Right forelimb (tissue), 1 donor: ENCODE results near the gene PPP1R37.
"Not testable (repeated sequence)": the region's sequence is repeated elsewhere in the genome, so short reads cannot be mapped to it uniquely, and the experiment has no call there.

ENCODE experiments used
- DNase-seq: peaks from one replicate; pipeline ENCODE4 v3.0.0-alpha.2; 2018

The PPP1R37 gene

DNA sequence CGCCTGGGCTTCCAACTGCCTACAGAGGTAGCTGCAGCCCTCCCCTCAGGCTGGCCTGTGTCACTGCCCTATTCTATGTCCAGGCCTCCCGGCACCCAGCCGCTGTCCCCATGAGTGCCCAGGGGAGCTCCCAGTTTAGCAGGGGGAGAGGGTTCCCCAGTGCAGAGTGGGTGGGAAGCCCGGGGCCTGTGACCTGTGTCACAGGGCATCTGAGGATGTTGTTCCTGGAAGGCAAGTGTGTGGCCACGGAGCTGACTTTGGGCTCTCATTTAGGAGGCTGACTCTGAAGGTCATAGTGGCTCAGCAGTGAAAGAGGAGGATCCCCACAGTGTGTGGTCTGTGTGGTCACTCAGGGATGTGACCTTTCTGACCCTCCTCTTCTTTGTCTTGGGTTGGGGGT, 25.1 kb downstream of the PPP1R37 start:
- DNase-seq = no peak

DNA sequence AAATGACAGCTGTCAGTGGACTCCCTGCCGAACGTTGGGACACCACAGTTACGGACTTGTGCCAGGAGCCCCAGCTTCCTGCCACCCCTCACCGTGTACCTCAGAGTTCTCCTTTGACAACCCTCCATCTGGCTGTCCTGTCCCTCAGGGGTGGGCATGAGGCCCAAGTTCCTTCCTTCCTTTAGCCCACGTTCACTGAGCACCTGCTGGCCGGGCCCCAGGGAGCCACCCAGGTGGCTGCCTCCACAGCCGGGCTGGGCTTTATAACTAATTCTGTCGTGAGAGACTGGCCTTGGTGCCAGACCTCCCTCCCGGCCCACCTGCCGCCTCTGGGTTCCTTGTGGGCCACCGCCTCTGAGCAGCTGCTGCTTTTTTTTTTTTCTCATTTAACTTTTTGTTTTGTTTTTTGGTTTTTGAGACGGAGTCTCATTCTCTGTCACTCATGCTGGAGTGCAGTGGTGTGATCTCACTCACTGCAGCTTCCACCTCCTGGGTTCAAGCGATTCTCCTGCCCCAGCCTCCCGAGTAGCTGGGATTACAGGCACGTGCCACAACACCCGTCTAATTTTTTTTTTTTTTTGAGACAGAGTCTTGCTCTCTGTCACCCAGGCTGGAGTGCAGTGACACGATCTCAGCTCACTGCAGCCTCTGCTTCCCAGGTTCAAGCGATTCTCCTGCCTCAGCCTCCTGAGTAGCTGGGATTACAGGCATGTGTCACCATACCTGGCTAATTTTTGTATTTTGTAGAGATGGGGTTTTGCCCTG, 25.8 kb downstream of the PPP1R37 start:
- not testable (repeated sequence) for DNase-seq

DNA sequence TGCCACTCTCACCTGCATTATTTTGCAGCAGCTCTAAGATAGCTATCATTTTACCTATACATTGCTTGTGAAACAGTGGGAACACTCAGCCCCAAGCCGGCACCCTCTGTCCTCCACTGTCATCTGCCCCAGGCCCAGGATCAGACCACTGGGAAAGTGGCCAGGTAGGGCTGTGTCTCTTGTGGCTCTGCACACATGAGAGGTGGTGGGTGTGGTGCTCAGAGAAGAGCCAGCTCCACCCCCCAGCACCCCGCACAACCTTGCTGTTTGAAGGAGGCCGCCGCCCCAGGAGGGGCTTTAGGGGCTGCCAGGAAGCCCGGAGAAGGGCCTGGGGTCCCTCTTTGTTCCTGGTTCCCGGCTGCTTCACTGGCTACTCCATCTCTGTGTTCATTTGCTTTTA, 26.6 kb downstream of the PPP1R37 start:
- DNase-seq = no peak

DNA sequence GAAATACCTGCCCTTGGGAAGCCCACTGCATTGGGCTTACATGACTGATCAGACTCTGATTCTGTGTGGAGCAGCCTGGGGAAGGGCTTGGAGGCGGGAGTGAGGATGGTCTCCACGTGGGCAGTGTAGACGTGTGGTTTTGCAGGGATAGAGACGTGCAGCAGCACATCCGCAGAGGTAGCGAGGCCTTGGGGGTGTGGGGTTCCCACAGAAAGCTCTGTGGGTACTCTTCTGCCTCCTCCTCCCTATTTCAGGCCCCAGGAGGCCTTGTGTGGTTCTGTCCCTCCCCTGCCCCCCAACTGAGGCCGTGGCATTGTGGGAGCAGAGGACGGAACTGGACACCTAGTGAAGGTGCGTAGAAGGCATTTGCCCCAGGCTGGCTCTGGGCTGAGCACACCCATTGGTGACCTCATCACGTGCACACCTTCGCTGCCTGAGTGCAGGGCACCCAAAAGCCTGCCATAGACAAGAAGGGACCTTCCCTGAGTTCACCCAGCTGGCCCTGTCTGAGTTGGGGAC, 28.9 kb downstream of the PPP1R37 start:
- DNase-seq = no peak

DNA sequence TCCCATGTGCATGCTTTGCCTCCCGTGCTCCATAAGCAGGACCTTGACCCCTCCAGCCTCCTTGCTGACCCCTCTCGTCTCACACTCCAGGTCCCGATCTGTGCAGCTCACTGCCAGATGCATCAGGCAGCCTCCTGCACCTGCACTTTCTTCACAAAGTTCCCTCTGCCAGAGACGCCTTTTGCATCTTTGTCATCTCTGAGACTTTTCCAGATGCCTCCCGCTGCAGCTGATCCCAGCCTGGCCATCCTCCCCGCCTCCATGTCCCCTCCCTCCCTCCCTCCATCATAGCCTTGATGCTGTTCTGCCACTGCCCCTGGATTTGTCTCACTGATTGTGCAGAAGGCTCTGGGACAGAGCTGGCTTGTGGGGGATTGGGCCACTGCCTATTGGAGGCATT, 29.9 kb downstream of the PPP1R37 start:
- no peak for DNase-seq

DNA sequence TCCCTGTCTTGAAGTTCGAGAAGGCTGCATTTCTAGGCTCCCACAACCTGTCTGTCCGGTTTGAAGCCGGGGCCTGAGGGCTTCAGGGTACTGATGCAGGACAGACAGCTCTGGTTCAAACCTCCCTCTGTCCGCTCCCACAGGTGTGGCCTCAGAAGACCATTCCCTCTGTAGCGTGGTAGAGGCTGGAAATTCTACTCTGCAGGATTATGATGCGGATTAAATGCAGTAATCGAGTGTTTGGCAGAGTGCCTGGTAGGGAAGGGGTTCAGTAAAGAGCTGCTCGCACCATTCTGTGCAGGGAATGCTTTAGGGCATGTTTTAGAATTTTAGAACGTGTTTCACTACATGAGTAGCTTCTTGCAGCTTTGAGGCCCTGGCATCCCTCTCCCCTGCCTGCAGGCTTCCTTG, 30.5 kb downstream of the PPP1R37 start:
- DNase-seq = no peak

DNA sequence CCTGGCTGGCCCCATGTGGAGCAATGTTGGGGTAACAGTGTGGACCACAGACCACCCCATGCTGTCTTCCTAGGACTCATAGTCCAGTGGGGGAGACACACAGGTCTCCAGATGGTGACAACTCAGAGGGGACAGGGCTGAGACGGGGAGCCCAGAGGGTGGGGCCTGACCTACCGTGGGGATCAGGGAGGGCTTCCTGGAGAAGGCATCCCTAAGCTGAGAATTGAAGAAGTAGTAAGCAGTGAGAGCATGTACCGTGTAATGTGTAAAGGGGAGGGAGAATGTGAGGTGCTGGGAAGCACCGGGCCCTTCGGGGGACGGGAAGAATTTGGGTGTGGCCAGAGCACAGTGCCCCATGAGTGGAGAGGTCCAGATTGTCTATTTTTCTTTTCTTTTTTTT, 31.0 kb downstream of the PPP1R37 start:
- DNase-seq = no peak

DNA sequence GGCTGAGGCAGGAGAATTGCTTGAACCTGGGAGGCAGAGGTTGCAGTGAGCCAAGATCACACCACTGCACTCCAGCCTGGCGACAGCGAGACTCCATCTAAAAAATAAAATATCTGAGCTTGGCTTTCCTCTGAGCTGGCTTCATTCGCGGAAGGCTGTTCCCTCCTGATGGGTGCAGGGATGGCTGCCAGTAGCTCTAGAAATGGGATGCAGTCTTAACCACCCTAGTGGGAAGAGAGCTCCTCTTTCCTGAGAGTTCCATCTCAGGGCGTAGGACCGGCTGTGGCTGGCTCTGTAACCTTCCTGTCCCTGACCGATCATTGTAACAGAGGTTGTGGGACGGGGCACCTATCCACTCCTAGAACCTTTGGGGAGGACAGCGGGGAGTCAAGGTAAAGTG, 32.4 kb downstream of the PPP1R37 start:
- no peak for DNase-seq

DNA sequence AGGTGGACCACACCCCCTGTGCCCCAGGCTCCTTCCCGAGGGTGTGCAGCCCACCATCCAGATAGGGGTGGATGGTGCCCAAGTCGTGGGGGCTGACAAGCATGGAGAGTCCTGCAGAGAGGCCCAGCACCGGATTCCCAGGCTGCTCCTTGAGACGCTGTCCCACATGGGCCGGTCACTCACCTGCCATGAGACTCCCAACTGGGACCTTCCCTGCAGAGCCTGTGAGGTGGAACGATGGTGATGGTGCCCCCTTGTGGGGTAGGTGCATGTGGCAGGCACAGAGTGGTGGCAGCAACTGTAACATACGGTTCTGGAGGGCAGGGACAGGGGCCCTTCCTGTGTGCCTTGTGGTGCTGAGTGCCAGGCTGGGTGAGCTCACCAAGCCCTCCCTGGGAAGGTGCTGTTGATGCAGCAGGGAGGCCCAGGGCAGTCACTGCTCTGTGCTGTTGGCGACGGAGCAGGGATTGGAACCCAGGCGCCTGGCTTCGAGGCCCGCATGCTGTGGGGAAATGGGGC, 33.1 kb downstream of the PPP1R37 start:
- DNase-seq = no peak

DNA sequence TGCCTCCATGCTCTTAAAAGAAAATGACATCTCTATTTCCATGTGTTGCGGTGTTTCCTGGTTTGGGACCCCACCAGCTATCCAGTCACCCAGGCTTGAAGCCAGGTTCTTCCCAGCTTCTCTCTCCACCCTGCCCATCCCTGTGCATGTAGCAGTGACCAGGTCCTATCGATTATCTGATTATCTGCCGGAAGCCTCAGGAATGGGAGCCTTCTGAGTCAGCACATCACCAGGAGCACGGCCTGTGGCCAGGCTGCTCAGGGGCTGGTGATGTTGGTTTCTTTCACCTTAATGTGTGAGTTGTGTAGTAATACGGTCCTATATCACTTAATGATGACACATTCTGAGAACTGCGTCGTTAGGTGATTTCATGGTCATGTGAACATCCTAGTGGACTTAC, 33.7 kb downstream of the PPP1R37 start:
- no peak for DNase-seq

DNA sequence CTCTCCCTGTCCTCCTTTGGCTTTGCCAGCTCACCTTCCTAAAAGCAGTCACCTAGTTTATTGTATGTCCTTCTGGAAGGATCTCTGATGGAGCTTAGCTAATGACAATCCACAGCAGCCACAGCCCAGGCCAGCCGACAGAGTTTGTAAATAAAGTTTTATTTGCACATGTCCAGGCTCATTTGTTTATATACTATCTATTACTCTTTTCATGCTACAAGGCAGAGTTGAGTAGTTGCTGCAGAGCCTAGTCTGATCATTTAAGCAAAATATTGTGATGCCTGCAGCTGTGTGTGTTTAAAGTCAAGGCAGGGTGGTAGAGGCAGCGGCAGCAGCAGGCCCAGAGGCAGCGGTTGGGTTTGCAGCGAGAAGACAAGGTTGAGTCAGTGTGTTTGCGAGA, 35.2 kb downstream of the PPP1R37 start:
- no peak for DNase-seq

DNA sequence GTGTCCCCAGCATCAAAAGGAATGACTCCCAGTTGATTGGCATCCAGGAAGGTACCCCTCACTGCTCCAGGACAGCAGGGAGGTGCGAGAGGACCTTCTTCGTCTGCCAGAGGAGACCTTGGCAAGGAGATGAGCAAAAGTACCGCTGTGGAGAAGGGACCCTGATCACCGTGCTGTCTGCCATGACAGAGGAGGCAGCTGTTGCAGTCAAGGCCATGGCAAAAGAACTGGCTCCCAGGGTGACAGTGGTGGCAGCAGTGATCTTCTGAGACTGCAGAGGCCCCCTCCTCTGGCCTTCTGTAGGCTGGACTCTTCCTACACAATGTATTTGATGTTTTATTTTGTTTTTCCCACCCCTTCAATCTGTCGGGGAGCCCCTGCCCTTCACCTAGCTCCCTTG, 35.8 kb downstream of the PPP1R37 start:
- DNase-seq = no peak

DNA sequence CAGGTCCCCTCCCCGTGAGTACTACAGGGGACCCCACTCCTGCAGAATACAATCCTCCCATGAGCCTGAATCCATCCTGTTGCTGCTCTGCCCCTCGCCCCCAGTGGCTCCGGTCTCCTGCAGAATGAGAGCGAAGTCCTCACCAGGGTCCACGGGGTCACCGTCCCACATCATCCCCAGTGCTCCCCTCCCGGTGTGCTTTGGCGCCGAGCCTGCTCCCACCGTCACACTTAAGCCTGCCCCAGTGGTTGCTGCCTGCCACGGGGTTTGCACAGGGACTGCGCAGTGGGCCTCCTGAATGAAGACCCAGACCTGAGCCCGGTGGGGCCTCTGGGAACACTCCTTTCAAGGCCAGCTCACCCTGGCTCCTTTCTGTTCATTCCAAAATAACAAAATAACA, 37.3 kb downstream of the PPP1R37 start:
- DNase-seq = no peak

DNA sequence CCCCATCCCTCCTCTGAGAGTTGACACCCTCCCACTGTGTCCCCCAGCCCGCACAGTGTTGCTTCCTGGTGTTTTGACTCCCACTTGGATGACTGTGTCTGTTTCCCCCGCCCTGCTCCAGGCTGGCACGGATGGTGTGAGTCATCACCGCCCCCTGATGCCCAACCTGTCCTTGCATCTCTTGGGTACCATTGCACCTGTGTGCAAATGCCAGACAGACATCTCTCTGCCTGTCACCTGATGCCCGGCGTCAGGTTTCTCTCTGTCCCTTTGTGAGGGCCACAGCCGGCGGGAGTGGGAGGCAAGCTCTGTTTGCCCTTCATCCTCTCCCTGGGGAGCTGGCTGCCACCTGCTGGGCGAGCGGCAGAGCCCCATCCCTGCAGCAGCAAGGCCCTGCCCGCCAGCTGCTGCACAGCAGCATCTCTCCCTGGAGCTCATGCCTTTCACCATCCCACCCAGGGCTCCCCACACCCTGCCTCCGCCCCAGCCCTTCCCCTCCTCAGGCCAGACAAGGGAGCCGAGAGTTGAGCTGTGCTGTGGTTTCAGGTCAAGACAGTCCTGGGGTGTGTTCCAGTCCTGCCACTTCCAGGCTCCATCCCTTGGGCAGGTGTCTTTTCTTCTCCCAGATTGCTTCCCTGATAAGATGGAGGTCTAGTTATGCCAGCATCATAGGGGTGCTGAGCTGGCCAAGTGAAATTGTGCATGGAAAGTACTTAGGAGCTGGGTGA, 38.1 kb downstream of the PPP1R37 start:
- DNase-seq = no peak

DNA sequence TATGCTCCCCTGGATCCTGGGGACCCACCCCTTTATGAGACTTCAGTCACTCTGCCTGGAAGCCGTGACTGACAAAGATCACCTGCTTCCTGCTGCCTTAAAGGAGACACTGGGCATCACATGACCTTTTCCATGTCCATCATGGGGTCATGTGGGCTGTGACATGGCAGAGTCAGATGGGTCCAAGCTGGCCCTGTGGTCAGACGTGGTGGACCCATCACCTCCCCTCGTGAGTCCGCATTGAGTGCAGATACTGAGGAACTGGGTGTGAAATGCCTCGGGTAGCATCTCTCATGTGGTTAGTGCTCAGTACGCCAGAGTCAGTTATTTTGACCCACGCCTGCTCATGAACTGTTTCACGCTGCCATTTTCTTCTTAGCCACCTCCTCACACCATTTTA, 40.7 kb downstream of the PPP1R37 start:
- DNase-seq = no peak

DNA sequence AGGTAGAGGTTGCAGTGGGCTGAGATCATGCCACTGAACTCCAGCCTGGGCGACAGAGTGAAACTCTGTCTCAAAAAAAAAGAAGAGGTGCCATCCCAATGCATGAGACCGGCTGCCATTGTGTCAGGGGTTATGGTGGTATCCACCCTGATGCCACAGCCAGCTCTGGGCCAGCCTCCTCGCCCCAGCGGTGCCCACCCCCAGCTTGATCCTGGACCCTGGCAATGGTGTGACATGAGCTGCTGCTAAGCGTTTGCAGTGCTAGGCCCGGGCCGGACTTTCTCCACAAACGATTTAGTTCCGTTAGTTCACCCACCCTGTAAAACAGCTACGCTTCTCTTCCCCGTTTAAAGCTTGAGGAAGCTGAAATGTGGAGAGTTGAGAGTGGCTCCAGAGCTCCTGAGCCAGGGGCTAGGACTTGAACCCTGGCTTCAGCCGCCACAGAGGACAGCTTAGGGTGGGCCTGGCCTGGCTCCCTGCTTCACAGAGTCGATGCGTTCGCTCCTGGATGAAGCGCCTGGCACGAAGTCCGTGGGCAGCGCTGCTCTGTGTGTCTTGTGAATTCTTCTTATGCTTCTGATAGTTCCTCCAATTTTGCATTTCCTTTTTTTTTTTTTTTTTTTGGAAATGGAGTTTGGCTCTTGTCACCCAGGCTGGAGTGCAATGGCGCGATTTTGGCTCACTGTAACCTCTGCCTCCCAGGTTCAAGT, 42.4 kb downstream of the PPP1R37 start:
- DNase-seq = no peak

DNA sequence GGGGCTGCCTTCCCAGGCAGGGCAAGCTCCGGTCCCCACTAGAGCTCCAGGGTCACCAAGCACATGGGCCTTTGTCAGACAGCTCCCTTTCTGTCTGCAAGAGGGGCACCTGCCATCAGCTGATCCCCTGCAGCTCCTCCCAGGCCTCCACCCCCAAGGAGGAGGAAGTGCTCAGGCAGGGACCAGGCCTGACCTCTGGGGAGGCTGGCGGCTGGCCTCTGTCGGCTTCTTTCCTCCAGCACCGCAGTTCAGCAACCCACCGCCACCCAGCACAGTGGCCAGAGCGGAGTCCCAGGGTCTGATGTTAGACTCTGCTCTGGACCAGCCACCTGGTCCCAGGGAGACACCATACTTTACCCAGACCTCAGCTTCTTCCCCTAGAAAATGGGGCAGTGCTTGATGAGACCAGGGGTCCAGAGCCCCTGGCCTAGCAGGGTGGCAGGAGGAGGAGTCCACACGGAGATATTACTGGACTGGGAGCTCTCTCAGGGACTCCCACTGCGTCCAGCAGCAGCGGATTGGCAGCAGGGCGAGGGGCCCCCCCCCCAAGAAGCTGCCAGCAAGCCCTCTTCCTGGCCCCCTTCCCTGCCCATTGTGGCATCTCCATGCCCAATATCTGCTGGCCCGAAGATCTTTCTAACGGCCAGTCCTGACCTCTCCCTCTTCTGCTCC, 43.7 kb downstream of the PPP1R37 start:
- no peak for DNase-seq

DNA sequence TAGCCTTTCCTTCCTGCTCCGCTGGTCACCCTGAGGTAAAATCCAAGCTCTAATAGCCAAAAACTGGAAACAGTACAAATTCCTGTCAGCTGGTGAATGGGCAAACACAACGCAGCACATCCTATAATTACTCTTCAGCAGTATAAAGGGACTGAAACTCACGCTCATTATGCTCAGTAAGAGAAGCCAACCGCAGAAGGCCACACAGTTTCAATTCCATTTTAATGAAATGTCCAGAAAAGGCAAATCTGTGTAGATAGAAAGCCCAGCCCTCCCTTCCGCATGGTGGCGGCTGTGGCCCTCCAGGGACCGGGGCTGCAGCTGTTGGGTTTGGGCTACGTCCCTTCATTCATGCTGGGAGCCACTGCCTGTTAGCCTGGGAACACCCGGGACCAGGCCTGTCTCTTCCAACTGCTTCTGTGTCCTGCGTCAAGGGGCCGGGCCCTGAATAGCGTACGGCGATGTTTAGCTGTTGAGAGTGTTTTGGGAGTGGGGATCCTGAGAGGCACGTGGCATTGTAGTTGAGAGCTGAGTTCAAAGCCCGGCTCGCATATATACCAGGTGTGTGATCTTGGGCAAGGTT, 44.3 kb downstream of the PPP1R37 start:
- DNase-seq = peak; percentile 68

DNA sequence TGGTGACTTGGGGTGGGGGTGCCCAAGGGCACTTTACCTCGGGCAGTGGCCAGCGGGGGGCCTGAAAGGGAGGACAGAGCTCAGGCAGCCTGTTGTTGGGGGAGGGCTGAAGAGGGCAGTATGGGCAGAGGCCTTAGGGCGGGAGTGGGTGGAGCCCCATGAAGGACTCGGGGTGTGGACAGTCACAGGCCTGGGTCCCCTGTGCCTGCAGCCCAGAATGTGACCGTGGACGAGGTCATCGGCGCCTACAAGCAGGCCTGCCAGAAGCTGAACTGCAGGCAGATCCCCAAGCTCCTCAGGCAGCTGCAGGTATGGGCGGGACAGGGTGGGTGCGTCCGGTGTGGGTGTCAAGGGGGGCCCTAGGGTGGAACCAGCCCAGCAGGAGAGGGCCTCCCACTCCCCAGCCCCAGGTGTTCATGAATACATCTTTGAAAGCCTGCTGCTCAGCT, 45.3 kb downstream of the PPP1R37 start:
- DNase-seq = no peak

DNA sequence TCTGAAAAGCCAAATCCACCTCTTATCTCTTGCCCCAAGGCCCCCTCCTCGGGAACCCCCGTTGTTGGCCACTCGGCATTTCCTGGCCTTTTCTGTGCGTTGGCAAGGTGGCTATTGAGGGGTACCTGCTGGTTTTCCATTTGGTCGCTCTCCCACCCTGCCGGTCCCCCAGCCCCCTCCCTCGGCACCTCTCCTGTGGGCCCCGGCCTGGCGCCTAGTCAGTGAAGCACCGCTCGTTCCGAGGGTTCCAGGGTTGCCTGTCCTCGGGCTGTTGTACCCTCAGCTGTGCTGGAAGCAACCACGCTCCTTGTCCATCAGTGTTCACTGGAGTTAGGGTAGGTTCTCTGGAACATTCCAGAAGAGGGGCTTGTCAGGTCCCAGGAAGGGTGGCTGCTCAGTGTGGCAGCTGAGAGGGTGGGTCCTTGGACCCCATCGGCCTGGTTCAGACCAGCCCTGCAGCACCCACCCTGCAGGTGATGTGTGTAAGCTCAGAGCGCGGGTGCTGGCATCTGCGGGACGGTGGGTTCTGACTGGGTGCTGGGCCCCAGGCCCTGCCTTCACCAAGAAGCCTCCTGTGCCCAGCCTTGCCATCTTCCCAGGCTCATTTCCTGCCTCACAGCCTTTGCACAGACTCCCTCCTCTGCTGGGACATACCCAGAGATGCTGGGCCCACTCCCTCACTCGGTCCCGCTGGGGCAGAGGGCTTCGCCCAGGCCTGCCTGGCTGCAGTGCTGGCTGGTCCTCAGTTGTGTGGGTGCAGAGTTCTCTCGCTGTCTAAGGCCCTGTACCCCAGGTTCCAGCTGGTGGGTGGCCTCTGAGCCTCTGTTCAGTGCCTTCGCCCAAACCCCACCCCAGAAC, 46.5 kb downstream of the PPP1R37 start:
- DNase-seq = no peak

DNA sequence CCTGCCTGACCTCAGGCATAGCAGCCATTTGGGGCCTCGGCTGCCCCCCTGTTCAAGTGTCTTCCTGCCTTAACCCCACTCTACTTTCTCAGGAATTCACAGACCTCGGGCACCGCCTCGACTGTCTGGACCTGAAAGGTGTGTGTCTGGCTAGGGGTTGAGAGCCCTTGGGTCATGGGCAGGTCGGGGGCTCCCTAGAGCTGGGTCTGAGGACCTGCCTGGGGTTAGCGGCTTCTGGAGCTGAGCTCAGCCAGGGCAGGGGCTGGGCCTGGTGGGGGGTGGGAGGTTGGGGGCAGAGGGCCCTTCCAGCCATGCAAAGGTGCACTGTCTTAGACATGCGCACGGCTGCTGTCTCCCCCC, 47.1 kb downstream of the PPP1R37 start:
- no peak for DNase-seq

DNA sequence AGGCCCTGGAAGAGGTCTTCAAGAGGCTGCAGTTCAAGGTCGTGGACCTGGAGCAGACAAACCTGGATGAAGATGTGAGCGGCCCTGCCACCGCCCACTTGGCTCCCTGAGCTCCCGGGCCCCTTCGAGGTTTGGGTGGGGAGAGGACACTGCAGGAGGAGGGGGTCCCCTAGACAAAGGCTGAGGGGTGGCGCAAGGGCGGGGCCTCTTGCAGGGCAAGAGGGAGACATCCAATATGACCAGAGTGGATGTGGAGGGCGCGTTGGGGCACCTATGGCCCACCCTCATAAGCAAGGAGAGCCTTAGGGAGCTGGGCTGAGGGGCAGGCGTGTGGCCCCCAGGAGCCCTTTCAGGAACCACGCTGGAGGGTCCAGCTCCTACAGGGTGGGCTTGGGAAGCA, 47.6 kb downstream of the PPP1R37 start:
- DNase-seq = no peak
